Upper lobe of right lung (tissue), 1 donor: ENCODE measurements around the gene ZNF439. TPM values are rescaled to one million over a fixed set of nuclear protein-coding genes. Genes with fewer than 3 reads are reported as not detected.
A peak's percentile ranks its signal among the peaks of the same experiment; 100 is the strongest.
"Not testable (repeated sequence)": the region's sequence is repeated elsewhere in the genome, so short reads cannot be mapped to it uniquely, and the experiment has no call there.

Source experiments
- ATAC-seq: fragments of 200-7000 bp; cut with Tn5 transposase; one replicate; pipeline ENCODE4 v1.9.1; 2020; ENCODE audit warnings: mild to moderate bottlenecking, moderate library complexity
- DNase-seq: peaks from one replicate; pipeline ENCODE4 v3.0.0-alpha.2; 2020
- H3K27ac ChIP-seq: fragments of 200-600 bp; one replicate; pipeline ENCODE4 v1.8.0; 2022
- H3K27me3 ChIP-seq: fragments of 200-600 bp; one replicate; pipeline ENCODE4 v1.8.0; 2022; ENCODE audit warnings: mild to moderate bottlenecking
- H3K36me3 ChIP-seq: fragments of 200-600 bp; one replicate; pipeline ENCODE4 v1.8.0; 2022
- H3K4me1 ChIP-seq: fragments of 200-600 bp; one replicate; pipeline ENCODE4 v1.8.0; 2022
- H3K4me3 ChIP-seq: fragments of 200-600 bp; one replicate; pipeline ENCODE4 v1.8.0; 2022; ENCODE audit warnings: mild to moderate bottlenecking
- H3K9me3 ChIP-seq: fragments of 200-600 bp; one replicate; pipeline ENCODE4 v1.8.0; 2022
- intact Hi-C: fragments of 100-400 bp; cut with DNase I; formaldehyde crosslinking; loops from one replicate; pipeline ENCODE4 v1.11.0; 2022
- total RNA-seq: library from RNA; stranded (reverse); fragmentation: NEBNext Ultra II Directional; extraction: Animal tissue kit (Norgen Biotek cat#: 25700); gene quantifications from one replicate; pipeline ENCODE4 v1.2.1, GENCODE V29; 2021
- TF ChIP-seq, protein P1 (sequence below): fragments of 200-600 bp; IDR thresholded peaks from one replicate; pipeline ENCODE4 v1.8.0; 2022; ENCODE audit warnings: antibody characterized with exemption
- donor health status: DM: no; HTN: yes; CAD: no; lungs with severe emphysema.

Gene ZNF439
- total RNA-seq, 1 donor from 2014 or later, result 9.4 TPM

DNA sequence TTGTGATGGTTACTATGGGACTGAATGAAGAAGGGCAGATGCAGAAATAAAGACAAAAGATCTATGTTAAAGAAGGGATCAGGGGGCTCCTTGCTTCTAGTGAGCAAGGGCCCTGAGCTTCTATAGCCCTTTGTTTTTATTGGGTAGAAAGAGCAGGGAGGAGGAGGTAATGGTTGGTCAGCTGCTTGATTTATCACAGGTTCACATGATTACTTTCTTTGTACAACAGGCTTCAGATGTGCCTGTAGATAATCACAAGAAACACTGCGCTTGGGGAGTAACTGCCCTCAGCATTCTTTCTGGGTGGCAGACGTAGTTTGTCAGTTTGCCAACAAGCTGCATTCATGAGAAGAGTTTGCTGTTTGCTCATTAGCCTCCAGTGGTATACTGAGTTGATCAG lies 4.8 kb upstream of the ZNF439 start:
- Histone ChIP-seq H3K36me3 (no peaks in the 10 kb centered on the region), H3K4me3 (no peak overlapping the region), H3K9me3 (no peaks in the 10 kb centered on the region), H3K27ac (no peak overlapping the region), H3K4me1 (no peaks in the 10 kb centered on the region), H3K27me3 (no peaks in the 10 kb centered on the region)
- TF ChIP-seq, protein P1, sequence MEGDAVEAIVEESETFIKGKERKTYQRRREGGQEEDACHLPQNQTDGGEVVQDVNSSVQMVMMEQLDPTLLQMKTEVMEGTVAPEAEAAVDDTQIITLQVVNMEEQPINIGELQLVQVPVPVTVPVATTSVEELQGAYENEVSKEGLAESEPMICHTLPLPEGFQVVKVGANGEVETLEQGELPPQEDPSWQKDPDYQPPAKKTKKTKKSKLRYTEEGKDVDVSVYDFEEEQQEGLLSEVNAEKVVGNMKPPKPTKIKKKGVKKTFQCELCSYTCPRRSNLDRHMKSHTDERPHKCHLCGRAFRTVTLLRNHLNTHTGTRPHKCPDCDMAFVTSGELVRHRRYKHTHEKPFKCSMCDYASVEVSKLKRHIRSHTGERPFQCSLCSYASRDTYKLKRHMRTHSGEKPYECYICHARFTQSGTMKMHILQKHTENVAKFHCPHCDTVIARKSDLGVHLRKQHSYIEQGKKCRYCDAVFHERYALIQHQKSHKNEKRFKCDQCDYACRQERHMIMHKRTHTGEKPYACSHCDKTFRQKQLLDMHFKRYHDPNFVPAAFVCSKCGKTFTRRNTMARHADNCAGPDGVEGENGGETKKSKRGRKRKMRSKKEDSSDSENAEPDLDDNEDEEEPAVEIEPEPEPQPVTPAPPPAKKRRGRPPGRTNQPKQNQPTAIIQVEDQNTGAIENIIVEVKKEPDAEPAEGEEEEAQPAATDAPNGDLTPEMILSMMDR, result no peak
- no peak for ATAC-seq
- intact Hi-C loops, result no loop called here
- no peak for DNase-seq

DNA sequence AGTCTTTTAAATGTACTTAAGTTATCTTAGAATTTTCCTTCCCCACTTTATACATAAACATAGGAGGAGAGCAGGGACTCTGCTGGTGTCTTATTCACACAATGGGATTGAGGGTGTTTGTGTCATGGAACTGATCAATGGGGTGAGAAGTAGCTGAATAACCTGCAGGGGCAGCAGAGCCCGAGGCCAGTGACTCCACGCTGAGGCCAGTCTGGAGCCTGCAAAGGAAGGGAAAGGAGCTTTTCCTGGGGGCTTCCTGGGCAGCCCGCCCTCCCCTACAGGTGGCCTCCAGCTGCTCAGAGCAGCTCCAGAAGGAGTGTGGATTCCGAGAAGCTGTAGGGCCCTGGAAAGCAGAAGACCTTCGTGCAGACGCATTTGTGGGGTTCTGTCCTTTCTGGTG lies 911 bp upstream of the ZNF439 start:
- peaks cover 10% of the 10 kb centered on the region for H3K4me1 ChIP-seq
- H3K27me3 ChIP-seq, ATAC-seq, intact Hi-C loops, H3K4me3 ChIP-seq, H3K36me3 ChIP-seq, H3K9me3 ChIP-seq, DNase-seq, H3K27ac ChIP-seq: not testable (repeated sequence)

DNA sequence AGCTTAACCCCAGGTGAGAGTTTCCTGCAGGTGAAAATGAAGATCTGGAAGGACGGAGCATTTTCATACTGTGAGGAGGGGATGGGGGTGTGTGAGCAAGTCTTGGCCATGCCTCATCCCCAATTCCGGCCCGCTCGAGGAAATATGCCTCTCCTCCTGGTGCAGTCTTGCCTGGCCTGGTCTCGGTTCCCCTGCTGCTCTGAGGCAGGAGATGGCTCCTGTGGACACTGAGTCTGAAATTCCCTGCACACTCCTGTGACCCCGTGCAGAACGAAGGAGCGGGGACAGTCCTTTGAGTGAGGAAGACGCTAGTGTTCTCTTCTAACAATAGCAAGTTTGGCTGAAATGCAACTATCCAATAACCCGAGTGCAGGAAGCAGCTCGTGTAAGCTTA lies 329 bp upstream of the ZNF439 start:
- H3K9me3 ChIP-seq, result no peaks in the 10 kb centered on the region
- no peaks in the 10 kb centered on the region for H3K27me3 ChIP-seq
- H3K4me1 ChIP-seq, result peaks cover 10% of the 10 kb centered on the region
- H3K4me3 ChIP-seq, result peak overlapping the region; percentile 83
- TF ChIP-seq, protein P1, result no peak
- no peaks in the 10 kb centered on the region for H3K36me3 ChIP-seq
- intact Hi-C loops, result no loop called here
- no peak overlapping the region for H3K27ac ChIP-seq
- DNase-seq (no peak), ATAC-seq (no peak)

DNA sequence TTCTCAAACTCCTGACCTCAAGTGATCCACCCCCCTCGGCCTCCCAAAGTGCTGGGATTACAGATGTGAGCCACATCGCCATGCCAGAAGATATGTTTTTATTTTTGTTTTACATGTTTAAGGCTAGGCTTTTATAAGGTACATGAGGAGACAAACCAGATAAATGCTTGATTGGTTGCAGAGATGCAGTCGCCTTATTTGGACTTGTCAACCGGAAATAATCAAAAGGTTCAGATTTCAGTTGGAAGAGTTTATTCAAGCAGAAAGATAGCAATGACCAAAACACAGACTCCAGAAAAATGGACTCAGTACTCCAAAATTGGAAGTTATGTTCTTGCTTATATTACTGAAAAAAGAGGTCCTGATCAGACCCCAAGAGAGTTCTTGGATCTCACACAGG lies 1.8 kb downstream of the ZNF439 start:
- H3K27ac ChIP-seq, H3K36me3 ChIP-seq, H3K9me3 ChIP-seq, ATAC-seq, intact Hi-C loops, H3K27me3 ChIP-seq, H3K4me3 ChIP-seq, DNase-seq: not testable (repeated sequence)
- peaks cover 10% of the 10 kb centered on the region for H3K4me1 ChIP-seq

DNA sequence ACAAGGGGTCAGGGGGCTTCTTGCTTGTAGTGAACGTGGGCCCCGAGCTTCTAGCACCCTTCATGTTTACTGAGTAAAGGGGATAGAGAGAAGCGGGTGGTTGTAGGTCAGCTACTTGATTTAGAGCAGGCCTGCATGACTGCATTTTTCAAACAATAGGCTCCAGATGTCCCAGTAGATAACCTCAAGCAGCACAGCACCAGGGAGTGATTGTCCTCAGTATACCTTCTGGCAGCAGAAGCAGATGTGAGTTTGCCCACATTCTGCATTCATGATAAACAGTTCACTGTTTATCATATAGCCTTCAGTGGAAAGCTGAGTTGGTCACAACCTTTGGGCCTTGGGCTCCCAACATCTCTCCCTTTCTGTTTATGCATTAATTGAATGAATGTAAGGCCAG lies 4.8 kb downstream of the ZNF439 start:
- no peaks in the 10 kb centered on the region for H3K9me3 ChIP-seq
- H3K4me3 ChIP-seq, result no peak overlapping the region
- DNase-seq (no peak), ATAC-seq (no peak)
- H3K36me3 ChIP-seq, result no peaks in the 10 kb centered on the region
- no peak overlapping the region for H3K27ac ChIP-seq
- H3K27me3 ChIP-seq, result no peaks in the 10 kb centered on the region
- H3K4me1 ChIP-seq, result peaks cover 10% of the 10 kb centered on the region
- TF ChIP-seq, protein P1, result no peak
- intact Hi-C loops, result no loop called here

DNA sequence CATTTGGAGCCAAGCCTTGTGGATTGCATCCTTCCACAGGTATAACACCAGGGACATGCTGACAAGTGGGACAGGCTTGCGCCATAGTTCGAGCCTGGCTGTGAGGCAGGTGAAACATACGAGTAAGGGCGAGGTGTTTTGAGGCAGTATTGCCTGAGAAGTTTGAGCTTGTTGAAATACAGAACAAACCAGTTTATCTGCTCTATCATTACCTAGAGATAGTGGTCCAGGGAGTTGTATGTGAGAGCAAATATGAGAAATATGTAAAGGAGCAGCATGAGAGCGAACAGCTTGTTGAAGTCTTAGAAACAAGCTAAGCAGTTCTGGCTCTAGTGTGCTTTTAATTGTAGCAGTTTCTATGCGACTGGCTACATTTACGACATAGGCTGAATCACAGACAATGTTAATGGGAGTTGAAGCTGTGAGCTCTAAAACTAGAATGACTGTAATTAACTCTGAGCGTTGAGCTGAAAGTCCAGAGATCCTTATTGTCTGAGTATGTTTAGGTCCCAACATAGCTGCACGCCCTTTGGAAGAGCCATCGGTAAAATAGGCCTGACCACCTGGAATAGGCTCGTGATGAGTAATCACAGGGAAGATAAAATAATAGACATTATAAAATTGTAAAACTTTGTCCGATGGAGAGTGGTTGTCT lies 8.2 kb downstream of the ZNF439 start:
- Histone ChIP-seq H3K36me3 (no peaks in the 10 kb centered on the region), H3K9me3 (no peaks in the 10 kb centered on the region), H3K27ac (peak overlapping the region; percentile 63), H3K4me3 (no peak overlapping the region), H3K4me1 (no peaks in the 10 kb centered on the region), H3K27me3 (no peaks in the 10 kb centered on the region)
- ATAC-seq (peak; percentile 92), DNase-seq (peak; percentile 77)
- TF ChIP-seq, protein P1, result no peak
- intact Hi-C loops, result no loop called here

DNA sequence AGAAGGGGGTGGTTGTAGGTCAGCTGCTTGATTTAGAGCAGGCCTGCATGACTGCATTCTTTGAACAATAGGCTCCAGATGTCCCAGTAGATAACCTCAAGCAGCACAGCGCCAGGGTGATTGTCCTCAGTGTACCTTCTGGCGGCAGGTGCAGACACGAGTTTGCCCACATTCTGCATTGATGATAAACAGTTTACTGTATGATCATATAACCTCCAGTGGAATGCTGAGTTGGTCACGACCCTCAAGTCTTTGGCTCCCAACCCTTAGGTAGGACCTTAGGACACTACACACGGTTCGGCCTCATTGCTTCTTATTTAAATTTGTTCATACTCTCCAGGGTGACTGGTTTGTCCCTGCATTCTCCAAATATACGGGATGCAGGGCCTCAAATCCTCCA lies 12.2 kb downstream of the ZNF439 start:
- intact Hi-C loops, result no loop called here
- H3K4me3 ChIP-seq, result no peak overlapping the region
- H3K27ac ChIP-seq, result no peak overlapping the region
- TF ChIP-seq, protein P1, result no peak
- no peaks in the 10 kb centered on the region for H3K4me1 ChIP-seq
- H3K27me3 ChIP-seq, result no peaks in the 10 kb centered on the region
- H3K9me3 ChIP-seq, result no peaks in the 10 kb centered on the region
- no peak for DNase-seq
- no peaks in the 10 kb centered on the region for H3K36me3 ChIP-seq
- ATAC-seq, result no peak
